GM23338 (cell line): ENCODE measurements around the gene MEI4. TPM values are rescaled to one million over a fixed set of nuclear protein-coding genes. Genes with fewer than 3 reads are reported as not detected.

Experiments
- ATAC-seq: fragments of 200-7000 bp; cut with Tn5 transposase; 3 replicates; pipeline ENCODE4 v1.9.1; 2020
- DNase-seq: peaks from one replicate; pipeline ENCODE4 v3.0.0-alpha.2; 2015; ENCODE audit warnings: low spot score
- H2AFZ ChIP-seq: fragments of 200-600 bp; sonication (generic); 2 replicates; pipeline ENCODE4 v1.8.0; 2016; ENCODE audit warnings: antibody characterized with exemption, mild to moderate bottlenecking, moderate library complexity
- H3F3A ChIP-seq: fragments of 200-600 bp; sonication (generic); replicated peaks from 2 replicates; pipeline ENCODE4 v1.8.0; 2017; ENCODE audit warnings: antibody characterized with exemption, mixed run types, low read depth
- H3K27ac ChIP-seq: fragments of 200-600 bp; sonication (generic); 2 replicates; pipeline ENCODE4 v1.6.1; 2016; ENCODE audit warnings: low read depth
- H3K27me3 ChIP-seq: fragments of 200-600 bp; sonication (generic); 2 replicates; pipeline ENCODE4 v1.8.0; 2016; ENCODE audit warnings: mild to moderate bottlenecking, mixed run types, moderate library complexity; ENCODE audit not compliant: insufficient read depth
- H3K36me3 ChIP-seq: fragments of 200-600 bp; sonication (generic); 2 replicates; pipeline ENCODE4 v1.8.0; 2016; ENCODE audit warnings: mild to moderate bottlenecking; ENCODE audit not compliant: insufficient read depth
- H3K4me1 ChIP-seq: fragments of 200-600 bp; sonication (generic); 2 replicates; pipeline ENCODE4 v1.8.0; 2016; ENCODE audit warnings: mild to moderate bottlenecking, moderate library complexity; ENCODE audit not compliant: insufficient read depth
- H3K4me2 ChIP-seq: fragments of 200-600 bp; sonication (generic); 2 replicates; pipeline ENCODE4 v1.7.1; 2017; ENCODE audit warnings: mixed run types
- H3K4me3 ChIP-seq: fragments of 200-600 bp; sonication (generic); 2 replicates; pipeline ENCODE4 v1.6.1; 2016; ENCODE audit warnings: mixed run types
- H3K79me2 ChIP-seq: fragments of 200-600 bp; sonication (generic); replicated peaks from 2 replicates; pipeline ENCODE4 v1.8.0; 2017; ENCODE audit warnings: mild to moderate bottlenecking; ENCODE audit not compliant: insufficient read depth
- H3K9me2 ChIP-seq: fragments of 200-600 bp; sonication (generic); 2 replicates; pipeline ENCODE4 v1.8.0; 2017; ENCODE audit not compliant: insufficient read depth
- H4K20me1 ChIP-seq: fragments of 200-600 bp; sonication (generic); replicated peaks from 2 replicates; pipeline ENCODE4 v1.8.0; 2017; ENCODE audit warnings: mild to moderate bottlenecking; ENCODE audit not compliant: insufficient read depth
- H3K27ac Mint-ChIP-seq: 2 replicates; pipeline ENCODE4 v1.8.0; 2020; ENCODE audit warnings: inconsistent platforms, mild to moderate bottlenecking, moderate library complexity, mixed read lengths
- H3K27me3 Mint-ChIP-seq: 3 replicates; pipeline ENCODE4 v1.8.0; 2022; ENCODE audit warnings: low read depth, mild to moderate bottlenecking, moderate library complexity, mixed read lengths, inconsistent platforms; ENCODE audit not compliant: insufficient read depth, poor library complexity
- H3K36me3 Mint-ChIP-seq: 3 replicates; pipeline ENCODE4 v1.8.0; 2021; ENCODE audit warnings: low read depth, mild to moderate bottlenecking, inconsistent platforms, moderate library complexity, mixed read lengths
- H3K4me1 Mint-ChIP-seq: 3 replicates; pipeline ENCODE4 v1.8.0; 2020; ENCODE audit warnings: mild to moderate bottlenecking, inconsistent platforms, mixed read lengths
- H3K4me3 Mint-ChIP-seq: 3 replicates; pipeline ENCODE4 v1.8.0; 2021; ENCODE audit warnings: moderate library complexity, mild to moderate bottlenecking, inconsistent platforms, mixed read lengths
- H3K9me3 Mint-ChIP-seq: 3 replicates; pipeline ENCODE4 v1.8.0; 2020; ENCODE audit warnings: moderate library complexity, mild to moderate bottlenecking, inconsistent platforms, mixed read lengths
- CREB1 ChIP-seq: fragments of 250-450 bp; sonication (Bioruptor Pico); IDR thresholded peaks from 2 replicates; pipeline ENCODE4 v1.5.0; 2020; ENCODE audit warnings: low read depth, mild to moderate bottlenecking, moderate library complexity
- EZH2 ChIP-seq: fragments of 200-600 bp; sonication (generic); IDR thresholded peaks from one replicate; pipeline ENCODE4 v1.8.0; 2017; ENCODE audit warnings: antibody characterized with exemption, mild to moderate bottlenecking, low read depth; ENCODE audit not compliant: unreplicated experiment
- JUNB ChIP-seq: IDR thresholded peaks from one replicate; pipeline ENCODE4 v1.6.1; 2016; ENCODE audit warnings: antibody characterized with exemption; ENCODE audit not compliant: unreplicated experiment
- NANOG ChIP-seq: IDR thresholded peaks from 2 replicates; pipeline ENCODE4 v1.6.1; 2016; ENCODE audit warnings: antibody characterized with exemption, borderline replicate concordance
- POLR2AphosphoS5 ChIP-seq: IDR thresholded peaks from 2 replicates; pipeline ENCODE4 v1.6.1; 2016; ENCODE audit warnings: antibody characterized with exemption, low read depth
- STAT1 ChIP-seq: IDR thresholded peaks from one replicate; pipeline ENCODE4 v1.6.1; 2016; ENCODE audit warnings: antibody characterized with exemption; ENCODE audit not compliant: unreplicated experiment
- ZNF331 ChIP-seq: fragments of 250-450 bp; sonication (Bioruptor Pico); IDR thresholded peaks from 2 replicates; pipeline ENCODE4 v1.5.0; 2020; ENCODE audit warnings: low read depth, mild to moderate bottlenecking, moderate library complexity
- polyA plus RNA-seq: library from polyadenylated mRNA; unstranded; fragments of >200 nt; fragmentation: Nextera tagmentation; extraction: Ambion mirVana; gene quantifications from 2 replicates; pipeline ENCODE4 v1.2.1, GENCODE V29; 2016
- total RNA-seq: library from RNA; depleted of rRNA; stranded (reverse); fragments of >200 nt; shearing (Covaris generic); gene quantifications from 2 replicates; pipeline ENCODE4 v1.2.3, GENCODE V29; 2014
- TF ChIP-seq, protein P1 (sequence below): fragments of 250-450 bp; sonication (Bioruptor Pico); IDR thresholded peaks from 2 replicates; pipeline ENCODE4 v1.5.0; 2020; ENCODE audit warnings: mild to moderate bottlenecking, moderate library complexity
- TF ChIP-seq, protein P2 (sequence below): IDR thresholded peaks from 2 replicates; pipeline ENCODE4 v1.6.1; 2016; ENCODE audit warnings: antibody characterized with exemption

The MEI4 gene
- total and polyA plus RNA-seq, 2 experiments from 2014 or later: 0.23 to 0.63 TPM

DNA sequence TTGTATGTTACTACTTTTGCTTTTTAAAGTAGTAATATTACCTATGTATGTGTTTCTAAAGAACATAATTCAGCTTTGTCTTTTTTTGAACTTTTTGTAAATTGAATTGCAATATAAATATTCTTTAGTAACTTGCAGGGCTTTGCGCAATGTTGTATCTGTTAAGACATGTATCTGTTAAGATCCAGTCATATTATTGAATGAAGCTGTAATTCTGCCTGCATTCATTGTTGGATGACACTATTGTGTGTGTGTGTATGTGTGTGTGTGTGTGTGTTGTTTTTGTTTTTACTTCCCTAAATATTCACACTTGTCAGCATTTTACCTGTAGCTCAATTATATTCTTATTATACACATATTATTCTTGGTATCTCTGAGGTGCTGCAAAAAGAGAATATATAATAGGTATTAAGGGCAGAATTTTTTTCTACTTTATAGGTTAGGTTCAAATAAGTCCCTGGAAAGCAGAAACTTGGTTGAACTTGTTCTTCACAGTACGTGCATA lies 164.0 kb downstream of the MEI4 start:
- H3K4me2 ChIP-seq: no peak overlapping the region
- no peak overlapping the region for H3K27ac ChIP-seq
- H3K9me3 Mint-ChIP-seq: no peaks in the 10 kb centered on the region
- no peaks in the 10 kb centered on the region for H4K20me1 ChIP-seq
- ATAC-seq: no peak
- no peak for DNase-seq
- no peaks in the 10 kb centered on the region for H3K27me3 Mint-ChIP-seq
- H3F3A ChIP-seq: no peaks in the 10 kb centered on the region
- H3K36me3 Mint-ChIP-seq: no peaks in the 10 kb centered on the region
- peaks cover 6% of the 10 kb centered on the region; the same call in 1 of the 3 replicates for H3K4me1 Mint-ChIP-seq
- H3K36me3 ChIP-seq: no peaks in the 10 kb centered on the region
- TF ChIP-seq EZH2 (no peak), JUNB (no peak), ZNF331 (CRISPR knock-in tag) (no peak), NANOG (no peak), POLR2AphosphoS5 (no peak)
- TF ChIP-seq, protein P1, sequence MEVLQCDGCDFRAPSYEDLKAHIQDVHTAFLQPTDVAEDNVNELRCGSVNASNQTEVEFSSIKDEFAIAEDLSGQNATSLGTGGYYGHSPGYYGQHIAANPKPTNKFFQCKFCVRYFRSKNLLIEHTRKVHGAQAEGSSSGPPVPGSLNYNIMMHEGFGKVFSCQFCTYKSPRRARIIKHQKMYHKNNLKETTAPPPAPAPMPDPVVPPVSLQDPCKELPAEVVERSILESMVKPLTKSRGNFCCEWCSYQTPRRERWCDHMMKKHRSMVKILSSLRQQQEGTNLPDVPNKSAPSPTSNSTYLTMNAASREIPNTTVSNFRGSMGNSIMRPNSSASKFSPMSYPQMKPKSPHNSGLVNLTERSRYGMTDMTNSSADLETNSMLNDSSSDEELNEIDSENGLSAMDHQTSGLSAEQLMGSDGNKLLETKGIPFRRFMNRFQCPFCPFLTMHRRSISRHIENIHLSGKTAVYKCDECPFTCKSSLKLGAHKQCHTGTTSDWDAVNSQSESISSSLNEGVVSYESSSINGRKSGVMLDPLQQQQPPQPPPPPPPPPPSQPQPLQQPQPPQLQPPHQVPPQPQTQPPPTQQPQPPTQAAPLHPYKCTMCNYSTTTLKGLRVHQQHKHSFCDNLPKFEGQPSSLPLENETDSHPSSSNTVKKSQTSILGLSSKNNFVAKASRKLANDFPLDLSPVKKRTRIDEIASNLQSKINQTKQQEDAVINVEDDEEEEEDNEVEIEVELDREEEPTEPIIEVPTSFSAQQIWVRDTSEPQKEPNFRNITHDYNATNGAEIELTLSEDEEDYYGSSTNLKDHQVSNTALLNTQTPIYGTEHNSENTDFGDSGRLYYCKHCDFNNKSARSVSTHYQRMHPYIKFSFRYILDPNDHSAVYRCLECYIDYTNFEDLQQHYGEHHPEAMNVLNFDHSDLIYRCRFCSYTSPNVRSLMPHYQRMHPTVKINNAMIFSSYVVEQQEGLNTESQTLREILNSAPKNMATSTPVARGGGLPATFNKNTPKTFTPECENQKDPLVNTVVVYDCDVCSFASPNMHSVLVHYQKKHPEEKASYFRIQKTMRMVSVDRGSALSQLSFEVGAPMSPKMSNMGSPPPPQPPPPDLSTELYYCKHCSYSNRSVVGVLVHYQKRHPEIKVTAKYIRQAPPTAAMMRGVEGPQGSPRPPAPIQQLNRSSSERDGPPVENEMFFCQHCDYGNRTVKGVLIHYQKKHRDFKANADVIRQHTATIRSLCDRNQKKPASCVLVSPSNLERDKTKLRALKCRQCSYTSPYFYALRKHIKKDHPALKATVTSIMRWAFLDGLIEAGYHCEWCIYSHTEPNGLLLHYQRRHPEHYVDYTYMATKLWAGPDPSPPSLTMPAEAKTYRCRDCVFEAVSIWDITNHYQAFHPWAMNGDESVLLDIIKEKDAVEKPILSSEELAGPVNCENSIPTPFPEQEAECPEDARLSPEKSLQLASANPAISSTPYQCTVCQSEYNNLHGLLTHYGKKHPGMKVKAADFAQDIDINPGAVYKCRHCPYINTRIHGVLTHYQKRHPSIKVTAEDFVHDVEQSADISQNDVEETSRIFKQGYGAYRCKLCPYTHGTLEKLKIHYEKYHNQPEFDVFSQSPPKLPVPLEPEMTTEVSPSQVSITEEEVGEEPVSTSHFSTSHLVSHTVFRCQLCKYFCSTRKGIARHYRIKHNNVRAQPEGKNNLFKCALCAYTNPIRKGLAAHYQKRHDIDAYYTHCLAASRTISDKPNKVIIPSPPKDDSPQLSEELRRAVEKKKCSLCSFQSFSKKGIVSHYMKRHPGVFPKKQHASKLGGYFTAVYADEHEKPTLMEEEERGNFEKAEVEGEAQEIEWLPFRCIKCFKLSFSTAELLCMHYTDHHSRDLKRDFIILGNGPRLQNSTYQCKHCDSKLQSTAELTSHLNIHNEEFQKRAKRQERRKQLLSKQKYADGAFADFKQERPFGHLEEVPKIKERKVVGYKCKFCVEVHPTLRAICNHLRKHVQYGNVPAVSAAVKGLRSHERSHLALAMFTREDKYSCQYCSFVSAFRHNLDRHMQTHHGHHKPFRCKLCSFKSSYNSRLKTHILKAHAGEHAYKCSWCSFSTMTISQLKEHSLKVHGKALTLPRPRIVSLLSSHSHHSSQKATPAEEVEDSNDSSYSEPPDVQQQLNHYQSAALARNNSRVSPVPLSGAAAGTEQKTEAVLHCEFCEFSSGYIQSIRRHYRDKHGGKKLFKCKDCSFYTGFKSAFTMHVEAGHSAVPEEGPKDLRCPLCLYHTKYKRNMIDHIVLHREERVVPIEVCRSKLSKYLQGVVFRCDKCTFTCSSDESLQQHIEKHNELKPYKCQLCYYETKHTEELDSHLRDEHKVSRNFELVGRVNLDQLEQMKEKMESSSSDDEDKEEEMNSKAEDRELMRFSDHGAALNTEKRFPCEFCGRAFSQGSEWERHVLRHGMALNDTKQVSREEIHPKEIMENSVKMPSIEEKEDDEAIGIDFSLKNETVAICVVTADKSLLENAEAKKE (CRISPR knock-in tag): no peak
- H3K4me3 ChIP-seq: no peak overlapping the region
- H3K79me2 ChIP-seq: no peaks in the 10 kb centered on the region
- no peaks in the 10 kb centered on the region for H3K27me3 ChIP-seq
- H2AFZ ChIP-seq: no peak overlapping the region
- H3K27ac Mint-ChIP-seq: no peak overlapping the region
- no peaks in the 10 kb centered on the region for H3K4me1 ChIP-seq
- H3K9me2 ChIP-seq: no peaks in the 10 kb centered on the region
- H3K4me3 Mint-ChIP-seq: no peak overlapping the region

DNA sequence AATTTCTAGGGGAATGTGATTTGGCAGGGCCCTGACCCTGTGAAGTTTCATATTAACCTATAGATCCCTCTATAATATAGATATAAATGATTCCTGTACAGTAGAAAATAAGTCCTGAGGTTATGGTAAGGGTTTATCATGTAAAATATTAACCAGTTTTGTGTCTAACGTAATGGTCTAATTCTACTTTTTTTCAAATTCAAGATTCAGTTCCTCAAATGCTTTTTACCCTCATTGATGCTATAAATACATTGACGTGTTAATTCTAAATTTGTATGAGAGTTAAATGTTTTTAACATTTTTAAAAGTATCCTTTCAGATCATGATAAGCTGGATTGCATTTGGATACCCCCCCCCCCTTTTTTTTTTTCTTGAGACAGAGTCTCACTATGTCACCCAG lies 169.4 kb downstream of the MEI4 start:
- no peaks in the 10 kb centered on the region for H4K20me1 ChIP-seq
- TF ChIP-seq STAT1 (no peak), CREB1 (CRISPR knock-in tag) (no peak)
- TF ChIP-seq, protein P2, sequence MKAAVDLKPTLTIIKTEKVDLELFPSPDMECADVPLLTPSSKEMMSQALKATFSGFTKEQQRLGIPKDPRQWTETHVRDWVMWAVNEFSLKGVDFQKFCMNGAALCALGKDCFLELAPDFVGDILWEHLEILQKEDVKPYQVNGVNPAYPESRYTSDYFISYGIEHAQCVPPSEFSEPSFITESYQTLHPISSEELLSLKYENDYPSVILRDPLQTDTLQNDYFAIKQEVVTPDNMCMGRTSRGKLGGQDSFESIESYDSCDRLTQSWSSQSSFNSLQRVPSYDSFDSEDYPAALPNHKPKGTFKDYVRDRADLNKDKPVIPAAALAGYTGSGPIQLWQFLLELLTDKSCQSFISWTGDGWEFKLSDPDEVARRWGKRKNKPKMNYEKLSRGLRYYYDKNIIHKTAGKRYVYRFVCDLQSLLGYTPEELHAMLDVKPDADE: no peak
- DNase-seq (no peak), ATAC-seq (no peak)
- no peak overlapping the region for H3K4me3 ChIP-seq
- Mint-ChIP-seq H3K27ac (no peak overlapping the region), H3K36me3 (no peaks in the 10 kb centered on the region), H3K27me3 (no peaks in the 10 kb centered on the region), H3K4me3 (no peak overlapping the region), H3K4me1 (no peaks in the 10 kb centered on the region), H3K9me3 (no peaks in the 10 kb centered on the region)
- no peak overlapping the region for H3K27ac ChIP-seq
- H3K36me3 ChIP-seq: no peaks in the 10 kb centered on the region
- no peak overlapping the region for H2AFZ ChIP-seq
- no peaks in the 10 kb centered on the region for H3K4me1 ChIP-seq
- no peaks in the 10 kb centered on the region for H3F3A ChIP-seq
- H3K27me3 ChIP-seq: no peaks in the 10 kb centered on the region
- no peaks in the 10 kb centered on the region for H3K9me2 ChIP-seq
- H3K4me2 ChIP-seq: no peak overlapping the region
- H3K79me2 ChIP-seq: no peaks in the 10 kb centered on the region
